KMS-11 (cell line): ENCODE measurements around the gene VWA3B.

ENCODE experiments used
- H2AFZ ChIP-seq: fragments of 200-600 bp; sonication (generic); 2 replicates; pipeline ENCODE4 v1.6.1; 2016; ENCODE audit warnings: antibody characterized with exemption, mixed run types, low read depth
- H3K27ac ChIP-seq: fragments of 200-600 bp; sonication (generic); 2 replicates; pipeline ENCODE4 v1.6.1; 2016; ENCODE audit warnings: mild to moderate bottlenecking, mixed run types
- H3K27me3 ChIP-seq: fragments of 200-600 bp; sonication (generic); 2 replicates; pipeline ENCODE4 v1.6.1; 2017; ENCODE audit warnings: mild to moderate bottlenecking, low read depth, mixed run types, moderate library complexity; ENCODE audit not compliant: insufficient read depth
- H3K36me3 ChIP-seq: fragments of 200-600 bp; sonication (generic); 2 replicates; pipeline ENCODE4 v1.6.1; 2017; ENCODE audit warnings: mild to moderate bottlenecking, mixed run types; ENCODE audit not compliant: insufficient read depth
- H3K4me1 ChIP-seq: fragments of 200-600 bp; sonication (generic); 2 replicates; pipeline ENCODE4 v1.6.1; 2016; ENCODE audit warnings: mild to moderate bottlenecking, low read depth, mixed run types; ENCODE audit not compliant: poor library complexity, severe bottlenecking
- H3K4me2 ChIP-seq: fragments of 200-600 bp; sonication (generic); 2 replicates; pipeline ENCODE4 v1.7.0; 2016; ENCODE audit warnings: mild to moderate bottlenecking, mixed run types
- H3K4me3 ChIP-seq: fragments of 200-600 bp; sonication (generic); IDR thresholded peaks from 2 replicates; pipeline ENCODE4 v1.6.1; 2017; ENCODE audit warnings: low read depth, low read length, mixed read lengths; ENCODE audit not compliant: insufficient read depth
- H3K79me2 ChIP-seq: fragments of 200-600 bp; sonication (generic); 2 replicates; pipeline ENCODE4 v1.6.1; 2016; ENCODE audit warnings: low read depth, mixed run types; ENCODE audit not compliant: insufficient read depth
- H3K9ac ChIP-seq: fragments of 200-600 bp; sonication (generic); 2 replicates; pipeline ENCODE4 v1.6.1; 2016; ENCODE audit warnings: mild to moderate bottlenecking, mixed run types
- H4K20me1 ChIP-seq: fragments of 200-600 bp; sonication (generic); 2 replicates; pipeline ENCODE4 v1.6.1; 2016; ENCODE audit warnings: mild to moderate bottlenecking, mixed run types; ENCODE audit not compliant: insufficient read depth
- TF ChIP-seq, protein P1 (sequence below): fragments of 200-600 bp; sonication (generic); conservative IDR thresholded peaks from 2 replicates; pipeline ENCODE4 v1.6.1; 2017; ENCODE audit warnings: low read depth, mild to moderate bottlenecking, antibody characterized with exemption, low read length, moderate library complexity, mixed read lengths

The VWA3B gene

DNA sequence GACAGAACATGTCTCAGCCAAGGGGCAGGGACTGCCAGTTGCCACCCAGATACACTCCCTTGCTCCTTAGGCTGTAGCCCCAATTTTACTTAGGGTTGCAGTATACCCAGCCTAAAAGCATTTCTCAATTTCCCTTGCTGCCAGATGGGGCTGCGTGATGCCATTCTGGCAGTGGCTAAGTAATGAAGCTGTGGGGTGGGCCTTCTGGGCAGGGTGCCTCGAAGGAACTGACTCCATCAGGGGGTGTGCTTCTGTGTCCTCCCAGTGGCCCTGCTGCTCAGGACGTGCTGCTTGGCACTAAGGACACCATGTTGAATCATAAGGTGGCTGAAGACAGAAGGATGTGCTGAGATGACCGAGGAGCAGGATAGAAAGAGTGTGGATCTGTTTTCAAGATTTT lies 74.2 kb downstream of the VWA3B start:
- Histone ChIP-seq H3K27ac (no peak overlapping the region), H3K4me3 (no peak overlapping the region), H2AFZ (no peak overlapping the region), H3K4me1 (no peaks in the 10 kb centered on the region), H3K36me3 (no peaks in the 10 kb centered on the region), H4K20me1 (no peaks in the 10 kb centered on the region), H3K9ac (no peak overlapping the region), H3K79me2 (no peaks in the 10 kb centered on the region), H3K27me3 (no peaks in the 10 kb centered on the region), H3K4me2 (no peak overlapping the region)
- TF ChIP-seq, protein P1, sequence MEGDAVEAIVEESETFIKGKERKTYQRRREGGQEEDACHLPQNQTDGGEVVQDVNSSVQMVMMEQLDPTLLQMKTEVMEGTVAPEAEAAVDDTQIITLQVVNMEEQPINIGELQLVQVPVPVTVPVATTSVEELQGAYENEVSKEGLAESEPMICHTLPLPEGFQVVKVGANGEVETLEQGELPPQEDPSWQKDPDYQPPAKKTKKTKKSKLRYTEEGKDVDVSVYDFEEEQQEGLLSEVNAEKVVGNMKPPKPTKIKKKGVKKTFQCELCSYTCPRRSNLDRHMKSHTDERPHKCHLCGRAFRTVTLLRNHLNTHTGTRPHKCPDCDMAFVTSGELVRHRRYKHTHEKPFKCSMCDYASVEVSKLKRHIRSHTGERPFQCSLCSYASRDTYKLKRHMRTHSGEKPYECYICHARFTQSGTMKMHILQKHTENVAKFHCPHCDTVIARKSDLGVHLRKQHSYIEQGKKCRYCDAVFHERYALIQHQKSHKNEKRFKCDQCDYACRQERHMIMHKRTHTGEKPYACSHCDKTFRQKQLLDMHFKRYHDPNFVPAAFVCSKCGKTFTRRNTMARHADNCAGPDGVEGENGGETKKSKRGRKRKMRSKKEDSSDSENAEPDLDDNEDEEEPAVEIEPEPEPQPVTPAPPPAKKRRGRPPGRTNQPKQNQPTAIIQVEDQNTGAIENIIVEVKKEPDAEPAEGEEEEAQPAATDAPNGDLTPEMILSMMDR: no peak

DNA sequence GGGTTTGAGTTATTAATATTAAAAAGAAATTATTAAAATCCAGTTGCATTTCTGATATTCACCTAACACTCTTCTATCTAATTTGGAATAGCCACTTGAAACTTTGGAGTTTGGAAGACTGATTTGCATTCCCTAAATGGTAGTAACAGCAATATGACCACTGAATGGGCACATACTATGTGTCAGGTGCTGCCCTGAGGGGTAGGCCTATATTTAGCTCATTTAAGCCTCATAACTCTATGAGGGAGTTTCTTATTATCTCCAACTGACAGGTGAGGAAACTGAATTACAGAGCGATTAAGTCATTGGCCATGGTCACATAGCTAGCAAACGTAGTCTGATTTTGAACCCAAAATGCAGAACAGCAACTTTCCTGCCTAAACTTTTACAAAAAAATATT lies 77.3 kb downstream of the VWA3B start:
- Histone ChIP-seq H3K4me1 (no peaks in the 10 kb centered on the region), H2AFZ (no peak overlapping the region), H3K79me2 (no peaks in the 10 kb centered on the region), H3K9ac (no peak overlapping the region), H3K4me3 (no peak overlapping the region), H3K27me3 (no peaks in the 10 kb centered on the region), H3K36me3 (no peaks in the 10 kb centered on the region), H3K4me2 (no peak overlapping the region), H3K27ac (no peak overlapping the region), H4K20me1 (no peaks in the 10 kb centered on the region)
- TF ChIP-seq, protein P1: no peak

DNA sequence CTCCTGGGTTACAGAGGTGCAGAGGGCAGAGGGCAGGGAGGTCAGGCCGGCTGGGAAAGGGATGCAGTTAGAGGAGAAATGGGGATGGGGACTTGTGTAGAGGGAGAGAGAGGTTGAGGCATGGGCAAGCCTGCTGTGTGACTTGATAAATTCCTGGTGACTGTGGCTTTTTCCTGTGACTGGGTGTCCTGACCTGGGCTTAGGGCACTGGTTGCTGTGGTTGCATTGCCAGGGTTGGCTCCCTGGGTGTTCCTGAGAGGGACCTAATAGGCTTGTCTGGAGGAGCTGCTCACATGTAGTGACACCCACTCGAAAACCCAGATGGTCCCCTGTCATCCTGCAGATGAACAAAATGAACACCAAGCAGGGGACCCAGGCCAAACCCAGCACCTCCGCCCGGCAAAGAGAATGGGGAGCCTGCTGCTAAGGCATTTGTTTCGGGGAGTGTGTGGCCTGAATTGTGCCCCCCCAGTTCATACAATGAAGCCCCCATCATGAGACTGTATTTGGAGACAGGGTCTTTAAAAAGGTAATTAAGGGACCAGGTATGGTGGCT lies 78.6 kb downstream of the VWA3B start:
- no peaks in the 10 kb centered on the region for H3K79me2 ChIP-seq
- H3K4me1 ChIP-seq: no peaks in the 10 kb centered on the region
- TF ChIP-seq, protein P1: no peak
- H2AFZ ChIP-seq: no peak overlapping the region
- no peak overlapping the region for H3K4me2 ChIP-seq
- H3K4me3 ChIP-seq: no peak overlapping the region
- H3K27ac ChIP-seq: no peak overlapping the region
- H3K9ac ChIP-seq: no peak overlapping the region
- H3K27me3 ChIP-seq: no peaks in the 10 kb centered on the region
- H4K20me1 ChIP-seq: no peaks in the 10 kb centered on the region
- H3K36me3 ChIP-seq: no peaks in the 10 kb centered on the region

DNA sequence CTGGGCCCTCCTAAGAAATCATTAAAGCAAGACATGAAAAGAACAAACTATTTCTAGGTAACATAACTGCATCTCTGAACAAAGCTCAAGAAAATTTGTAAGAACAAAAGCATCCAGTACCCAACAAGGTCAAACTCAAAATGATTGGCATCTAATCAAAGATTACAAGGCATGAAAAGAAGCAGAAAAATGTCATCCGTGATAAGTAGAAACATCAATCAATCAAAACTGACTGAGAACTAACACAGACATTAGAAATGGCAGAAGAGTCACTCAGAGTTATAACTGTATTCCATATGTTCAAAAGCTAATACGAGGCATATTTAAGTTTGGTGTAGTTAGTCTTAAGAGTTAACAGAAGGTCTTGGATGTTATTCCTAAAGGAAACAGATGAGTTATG lies 80.9 kb downstream of the VWA3B start:
- H4K20me1 ChIP-seq: no peaks in the 10 kb centered on the region

More for the DNA sequence above, 80.9 kb downstream of the VWA3B start:
- TF ChIP-seq, protein P1: no peak
- Histone ChIP-seq H3K27me3 (no peaks in the 10 kb centered on the region), H3K4me2 (no peak overlapping the region), H3K36me3 (no peaks in the 10 kb centered on the region), H3K27ac (no peak overlapping the region), H3K79me2 (no peaks in the 10 kb centered on the region), H3K4me3 (no peak overlapping the region), H3K9ac (no peak overlapping the region), H3K4me1 (no peaks in the 10 kb centered on the region), H2AFZ (no peak overlapping the region)
